Natural killer cell (primary cell): ENCODE measurements around the gene FYN. TPM values are rescaled to one million over a fixed set of nuclear protein-coding genes. Genes with fewer than 3 reads are reported as not detected.

Experiments
- ATAC-seq, 3 donors: fragments of 150-1000 bp in 2 of 3; fragments of 200-7000 bp in 1 of 3; cut with Tn5 transposase; 1 replicate in 1 of 3; 2 replicates in 2 of 3; pipeline ENCODE4 v1.10.0; 2021; ENCODE audit warnings: mild to moderate bottlenecking in 2 of 3, moderate library complexity in 2 of 3
- DNase-seq, 2 donors: peaks; one replicate each; pipeline versions ENCODE4 v3.0.0 to v3.0.0-alpha.2; 2013 to 2021; ENCODE audit warnings: mixed read lengths in 1 of 2
- H3K27ac ChIP-seq: one replicate; pipeline ENCODE4 v1.5.1; 2013; ENCODE audit warnings: mild to moderate bottlenecking, low read length
- H3K27me3 ChIP-seq: one replicate; pipeline ENCODE4 v1.6.1; 2013; ENCODE audit warnings: low read length; ENCODE audit not compliant: control insufficient read depth, insufficient read depth
- H3K36me3 ChIP-seq: one replicate; pipeline ENCODE4 v1.6.1; 2013; ENCODE audit warnings: low read length; ENCODE audit not compliant: control insufficient read depth, insufficient read depth
- H3K4me1 ChIP-seq: one replicate; pipeline ENCODE4 v1.6.1; 2013; ENCODE audit warnings: low read length; ENCODE audit not compliant: control insufficient read depth, insufficient read depth
- H3K4me3 ChIP-seq: one replicate; pipeline ENCODE4 v1.5.1; 2013; ENCODE audit warnings: low read length
- H3K9me3 ChIP-seq: one replicate; pipeline ENCODE4 v1.6.1; 2013; ENCODE audit warnings: low read length; ENCODE audit not compliant: control insufficient read depth, insufficient read depth
- H3K27ac Mint-ChIP-seq, 2 donors: one replicate each; pipeline ENCODE4 v1.8.0; 2022; ENCODE audit warnings: mild to moderate bottlenecking in 2 of 2, mixed read lengths in 2 of 2, moderate library complexity in 1 of 2
- H3K27me3 Mint-ChIP-seq, 2 donors: one replicate each; pipeline ENCODE4 v1.8.0; 2022; ENCODE audit warnings: low read depth in 2 of 2, mixed read lengths in 2 of 2
- H3K36me3 Mint-ChIP-seq: one replicate; pipeline ENCODE4 v1.8.0; 2022; ENCODE audit warnings: mixed read lengths
- H3K4me1 Mint-ChIP-seq, 2 donors: one replicate each; pipeline ENCODE4 v1.8.0; 2022; ENCODE audit warnings: mixed read lengths in 2 of 2
- H3K4me3 Mint-ChIP-seq: one replicate; pipeline ENCODE4 v1.8.0; 2022; ENCODE audit warnings: mild to moderate bottlenecking, moderate library complexity, mixed read lengths
- H3K9me3 Mint-ChIP-seq, 2 donors: one replicate each; pipeline ENCODE4 v1.8.0; 2022; ENCODE audit warnings: mixed read lengths in 2 of 2
- WGBS: methylation state at CpG from one replicate; pipeline ENCODE4 v1.1.7; 2013; ENCODE audit warnings: missing lambda C conversion rate; ENCODE audit not compliant: insufficient coverage; 5-methylcytosine and 5-hydroxymethylcytosine counted together
- intact Hi-C: fragments of 100-400 bp; cut with micrococcal nuclease; formaldehyde crosslinking; loops from one replicate; pipeline ENCODE4 v1.14.2; 2022
- total RNA-seq, 4 donors: library from RNA; stranded (reverse); fragments of 120-200 nt in 1 of 4; gene quantifications; one replicate each; pipeline versions ENCODE4 v1.2.3 to v1.2.4, GENCODE V29; 2013 to 2022
- TF ChIP-seq, protein P1 (sequence below): fragments of 200-600 bp; IDR thresholded peaks from one replicate; pipeline ENCODE4 v1.8.0; 2022; ENCODE audit warnings: antibody characterized with exemption

The FYN gene
- total RNA-seq, 3 donors from 2014 or later (not counting 1 experiment from before 2014, with no cell fraction given): 616 to 757 (median 713) TPM

DNA sequence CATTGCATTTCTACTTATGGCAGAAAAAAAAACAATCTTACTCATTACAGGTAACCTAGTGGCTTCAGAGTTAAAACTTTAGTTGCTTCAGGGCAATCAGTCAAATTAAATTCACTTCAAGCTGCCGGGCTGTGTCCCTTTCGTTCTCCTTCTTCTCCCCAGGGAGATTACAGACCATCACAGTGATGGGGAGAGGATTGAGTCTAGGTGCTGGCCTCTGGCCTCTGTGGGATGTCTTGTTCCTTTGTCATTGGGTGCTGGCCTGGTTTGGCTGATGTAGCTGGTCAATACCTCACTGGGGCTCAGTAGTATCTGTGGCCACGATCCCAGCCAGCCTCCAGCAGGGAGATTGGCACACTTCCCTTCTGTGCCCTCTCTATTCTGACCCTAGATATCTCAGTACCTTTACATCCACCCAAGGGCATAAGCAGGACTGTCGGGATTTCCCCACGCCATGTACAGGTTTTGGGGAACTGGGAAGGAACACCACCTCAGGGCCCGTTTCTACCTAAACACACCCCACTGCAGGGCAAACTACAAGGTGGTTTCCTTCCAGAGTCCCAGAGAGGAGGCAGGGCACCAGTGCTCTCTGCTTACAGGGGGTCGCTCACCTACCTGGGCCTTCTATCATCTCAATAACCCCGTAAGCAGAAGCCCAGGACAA is 15.4 kb downstream of the FYN start:
- ATAC-seq: peak; percentile 16 to 20 (median 18)
- no peak overlapping the region for H3K4me3 ChIP-seq
- intact Hi-C loops: no loop called here
- no peaks in the 10 kb centered on the region for H3K27me3 ChIP-seq
- peak overlapping the region; percentile 57 for H3K4me3 Mint-ChIP-seq
- no peaks in the 10 kb centered on the region for H3K9me3 ChIP-seq
- TF ChIP-seq, protein P1, sequence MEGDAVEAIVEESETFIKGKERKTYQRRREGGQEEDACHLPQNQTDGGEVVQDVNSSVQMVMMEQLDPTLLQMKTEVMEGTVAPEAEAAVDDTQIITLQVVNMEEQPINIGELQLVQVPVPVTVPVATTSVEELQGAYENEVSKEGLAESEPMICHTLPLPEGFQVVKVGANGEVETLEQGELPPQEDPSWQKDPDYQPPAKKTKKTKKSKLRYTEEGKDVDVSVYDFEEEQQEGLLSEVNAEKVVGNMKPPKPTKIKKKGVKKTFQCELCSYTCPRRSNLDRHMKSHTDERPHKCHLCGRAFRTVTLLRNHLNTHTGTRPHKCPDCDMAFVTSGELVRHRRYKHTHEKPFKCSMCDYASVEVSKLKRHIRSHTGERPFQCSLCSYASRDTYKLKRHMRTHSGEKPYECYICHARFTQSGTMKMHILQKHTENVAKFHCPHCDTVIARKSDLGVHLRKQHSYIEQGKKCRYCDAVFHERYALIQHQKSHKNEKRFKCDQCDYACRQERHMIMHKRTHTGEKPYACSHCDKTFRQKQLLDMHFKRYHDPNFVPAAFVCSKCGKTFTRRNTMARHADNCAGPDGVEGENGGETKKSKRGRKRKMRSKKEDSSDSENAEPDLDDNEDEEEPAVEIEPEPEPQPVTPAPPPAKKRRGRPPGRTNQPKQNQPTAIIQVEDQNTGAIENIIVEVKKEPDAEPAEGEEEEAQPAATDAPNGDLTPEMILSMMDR: no peak
- H3K36me3 Mint-ChIP-seq: no peaks in the 10 kb centered on the region
- H3K27me3 Mint-ChIP-seq: no peaks in the 10 kb centered on the region
- no peaks in the 10 kb centered on the region for H3K9me3 Mint-ChIP-seq
- H3K27ac Mint-ChIP-seq: peak overlapping the region; percentile 40 to 75
- WGBS: 80% methylated on average over 8 of the region's 8 CpGs
- no peak for DNase-seq
- peaks cover 48% of the 10 kb centered on the region for H3K4me1 ChIP-seq
- peaks cover 92 to 96% of the 10 kb centered on the region in 2 donors for H3K4me1 Mint-ChIP-seq
- peaks cover 4% of the 10 kb centered on the region for H3K36me3 ChIP-seq
- H3K27ac ChIP-seq: no peak overlapping the region

DNA sequence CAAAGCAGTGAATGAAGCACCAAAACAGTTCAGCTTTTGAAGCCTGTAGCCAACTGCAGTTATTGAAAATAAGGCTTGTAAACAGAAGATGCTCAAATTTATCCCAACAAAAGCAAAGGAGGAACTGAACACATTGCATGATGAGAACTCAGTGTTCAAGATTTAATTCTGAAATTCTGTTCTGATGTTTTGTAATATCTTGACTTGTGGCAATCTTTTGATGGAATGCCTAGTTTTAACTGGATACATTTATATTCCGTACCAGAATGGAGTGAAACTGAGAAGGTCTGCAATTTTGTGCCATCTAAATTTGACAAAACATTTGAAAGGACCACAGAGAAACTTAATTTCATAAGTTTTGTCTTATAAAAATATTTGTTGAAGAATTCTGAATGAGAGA is 17.5 kb downstream of the FYN start:
- Histone ChIP-seq H3K4me3 (no peak overlapping the region), H3K27ac (no peak overlapping the region), H3K9me3 (no peaks in the 10 kb centered on the region), H3K27me3 (no peaks in the 10 kb centered on the region), H3K36me3 (peaks cover 2% of the 10 kb centered on the region), H3K4me1 (peaks cover 44% of the 10 kb centered on the region)
- 85% methylated on average over 1 of the region's 1 CpG for WGBS
- H3K36me3 Mint-ChIP-seq: no peaks in the 10 kb centered on the region
- no peaks in the 10 kb centered on the region for H3K27me3 Mint-ChIP-seq
- peaks cover 92 to 96% of the 10 kb centered on the region in 2 donors for H3K4me1 Mint-ChIP-seq
- DNase-seq (no peak), ATAC-seq (no peak)
- peak overlapping the region; percentile 52 to 75 for H3K27ac Mint-ChIP-seq
- intact Hi-C loops: loop anchor here (2.0 kb wide), 1 partner anchor 15 kb away; no protein-coding TSS in a partner anchor
- no peaks in the 10 kb centered on the region for H3K9me3 Mint-ChIP-seq
- H3K4me3 Mint-ChIP-seq: peak overlapping the region; percentile 52
- TF ChIP-seq, protein P1: no peak

DNA sequence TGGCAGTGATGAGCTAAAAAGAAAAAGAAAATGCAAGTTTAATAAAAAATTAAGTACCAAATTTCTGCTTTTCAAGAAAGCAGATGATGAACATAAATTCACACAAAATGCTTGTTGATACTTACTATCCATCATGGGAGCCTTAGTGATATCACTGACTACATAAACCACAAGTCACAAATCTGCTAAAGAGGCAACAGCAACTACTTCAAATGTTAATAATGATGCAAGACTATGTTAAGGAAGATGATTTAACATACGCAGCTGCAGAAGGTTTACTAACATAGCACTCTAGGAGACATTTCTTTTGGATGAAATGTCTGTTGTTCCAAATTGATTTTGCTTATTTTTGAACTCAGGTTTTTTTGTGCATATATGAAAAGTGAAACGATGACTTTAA is 18.6 kb downstream of the FYN start:
- no peaks in the 10 kb centered on the region for H3K36me3 Mint-ChIP-seq
- peaks cover 2% of the 10 kb centered on the region for H3K36me3 ChIP-seq
- DNase-seq (no peak), ATAC-seq (peak in 1 of 3 donors; percentile 34)
- peak overlapping the region in 1 of 2 donors; percentile 88 for H3K27ac Mint-ChIP-seq
- no peak overlapping the region for H3K4me3 Mint-ChIP-seq
- H3K4me1 ChIP-seq: peaks cover 43% of the 10 kb centered on the region
- peaks cover 92 to 96% of the 10 kb centered on the region in 2 donors for H3K4me1 Mint-ChIP-seq
- H3K9me3 Mint-ChIP-seq: no peaks in the 10 kb centered on the region
- TF ChIP-seq, protein P1: no peak
- intact Hi-C loops: loop anchor here (2.0 kb wide), 1 partner anchor 16 kb away; no protein-coding TSS in a partner anchor
- WGBS: 67% methylated on average over 1 of the region's 2 CpGs
- H3K27me3 Mint-ChIP-seq: no peaks in the 10 kb centered on the region
- no peaks in the 10 kb centered on the region for H3K27me3 ChIP-seq
- H3K9me3 ChIP-seq: no peaks in the 10 kb centered on the region
- H3K4me3 ChIP-seq: no peak overlapping the region
- H3K27ac ChIP-seq: no peak overlapping the region
